GM12878 (cell line): ENCODE measurements around the gene NLRC5. TPM values are rescaled to one million over a fixed set of nuclear protein-coding genes. Genes with fewer than 3 reads are reported as not detected.

Experiments used
- ATAC-seq: fragments of 200-7000 bp; cut with Tn5 transposase; 3 replicates; pipeline ENCODE4 v1.9.1; 2020; ENCODE audit warnings: mild to moderate bottlenecking, moderate library complexity
- BruUV-seq: library from RNA; stranded (reverse); fragments of 400-500 nt; replicated peaks from 2 replicates; lab custom pipeline; 2021; lab: Mats Ljungman, UMichigan
- CTCF ChIA-PET: fragments of 300-600 bp; sonication (Branson Sonifier 250); formaldehyde crosslinking; extraction: SDS; loops from one replicate; lab custom pipeline; 2021; ENCODE audit warnings: inconsistent platforms; lab: Yijun Ruan, JAX
- POLR2A ChIA-PET: fragments of 350-600 bp; formaldehyde crosslinking; extraction: SDS; loops from one replicate; lab custom pipeline; 2021; ENCODE audit warnings: inconsistent platforms; lab: Charles Lee
- RAD21 ChIA-PET: fragments of 300-600 bp; sonication (Branson Sonifier 250); formaldehyde crosslinking; loops from one replicate; lab custom pipeline; 2023; ENCODE audit warnings: antibody characterized with exemption; ENCODE audit not compliant: unreplicated experiment; lab: Charles Lee
- SMC1A ChIA-PET: fragments of 300-600 bp; sonication (Branson Sonifier 250); formaldehyde crosslinking; loops from one replicate; lab custom pipeline; 2023; ENCODE audit not compliant: unreplicated experiment, uncharacterized antibody; lab: Charles Lee
- DNase-seq: peaks from one replicate; pipeline ENCODE4 v3.0.0-alpha.2; 2011; ENCODE audit warnings: low read depth, low spot score
- FAIRE-seq: peaks from 3 replicates; lab custom pipeline; 2011; peaks lifted over from hg19 to GRCh38; lab: Jason Lieb, UNC
- H2AFZ ChIP-seq: 2 replicates; pipeline ENCODE4 v1.6.0; 2011; ENCODE audit warnings: low read depth, low read length, control low read depth; ENCODE audit not compliant: control insufficient read depth
- H3K27ac ChIP-seq: 2 replicates; pipeline ENCODE4 v1.5.1; 2011; ENCODE audit warnings: control low read depth; ENCODE audit not compliant: control insufficient read depth, insufficient read depth
- H3K27me3 ChIP-seq, 2 experiments: replicated peaks in 1 of 2; 2 replicates each; pipeline versions ENCODE4 v1.6.0 to v1.6.1; 2011; ENCODE audit warnings: low read length in 1 of 2; ENCODE audit not compliant: control insufficient read depth in 2 of 2, insufficient read depth in 2 of 2
- H3K36me3 ChIP-seq, 2 experiments: 2 replicates each; pipeline ENCODE4 v1.5.1; 2011; ENCODE audit warnings: low read length in 1 of 2; ENCODE audit not compliant: control insufficient read depth in 2 of 2, insufficient read depth in 2 of 2
- H3K4me1 ChIP-seq: 2 replicates; pipeline ENCODE4 v1.6.1; 2011; ENCODE audit warnings: mild to moderate bottlenecking, low read length, moderate library complexity, mixed read lengths; ENCODE audit not compliant: control insufficient read depth, insufficient read depth
- H3K4me2 ChIP-seq: 2 replicates; pipeline ENCODE4 v1.6.0; 2011; ENCODE audit warnings: control low read depth; ENCODE audit not compliant: control insufficient read depth, insufficient read depth
- H3K4me3 ChIP-seq: fragments of 200-600 bp; sonication (generic); 2 replicates; pipeline ENCODE4 v1.5.1; 2016
- H3K79me2 ChIP-seq: 2 replicates; pipeline ENCODE4 v1.6.0; 2011; ENCODE audit warnings: low read length; ENCODE audit not compliant: control insufficient read depth, insufficient read depth
- H3K9ac ChIP-seq: 2 replicates; pipeline ENCODE4 v1.8.0; 2011; ENCODE audit warnings: low read length, control low read depth, mixed read lengths; ENCODE audit not compliant: control insufficient read depth, insufficient read depth
- H3K9me3 ChIP-seq: replicated peaks from 3 replicates; pipeline ENCODE4 v1.5.1; 2011; ENCODE audit warnings: mild to moderate bottlenecking, low read length; ENCODE audit not compliant: control insufficient read depth, insufficient read depth
- H4K20me1 ChIP-seq: 2 replicates; pipeline ENCODE4 v1.6.0; 2011; ENCODE audit not compliant: control insufficient read depth, insufficient read depth
- CHD4 ChIP-seq: fragments of 200-600 bp; sonication (generic); IDR thresholded peaks from 2 replicates; pipeline ENCODE4 v1.6.1; 2016; ENCODE audit warnings: mild to moderate bottlenecking
- FOXK2 ChIP-seq: fragments of 450-650 bp; IDR thresholded peaks from 2 replicates; pipeline ENCODE4 v1.6.1; 2017; ENCODE audit warnings: mild to moderate bottlenecking, moderate library complexity
- FOXM1 ChIP-seq: IDR thresholded peaks from 2 replicates; pipeline ENCODE4 v1.6.1; 2012; ENCODE audit warnings: low read depth, mild to moderate bottlenecking, inconsistent platforms, low read length, moderate library complexity
- HDGF ChIP-seq: fragments of 450-650 bp; IDR thresholded peaks from 2 replicates; pipeline ENCODE4 v1.6.1; 2016; ENCODE audit warnings: antibody characterized with exemption
- IKZF2 ChIP-seq, 2 experiments: fragments of 450-650 bp; IDR thresholded peaks; 2 replicates each; pipeline ENCODE4 v1.6.1; 2017; ENCODE audit warnings: mild to moderate bottlenecking in 2 of 2, moderate library complexity in 2 of 2
- JUND ChIP-seq: IDR thresholded peaks from 2 replicates; pipeline ENCODE4 v1.6.1; 2012; ENCODE audit warnings: low read depth, mild to moderate bottlenecking, low read length, improper control_type of control experiment, moderate library complexity
- LARP7 ChIP-seq: fragments of 450-650 bp; IDR thresholded peaks from 2 replicates; pipeline ENCODE4 v1.6.1; 2017; ENCODE audit warnings: mild to moderate bottlenecking
- MYB ChIP-seq: fragments of 150-350 bp; IDR thresholded peaks from 2 replicates; pipeline ENCODE4 v1.6.1; 2014; ENCODE audit warnings: mild to moderate bottlenecking, low read depth, low read length, borderline replicate concordance
- POLR2AphosphoS5 ChIP-seq: IDR thresholded peaks from 2 replicates; pipeline ENCODE4 v1.6.1; 2011; ENCODE audit warnings: mild to moderate bottlenecking, low read length, inconsistent platforms
- RAD51 ChIP-seq: fragments of 450-650 bp; IDR thresholded peaks from 2 replicates; pipeline ENCODE4 v1.6.1; 2016; ENCODE audit warnings: moderate library complexity, mild to moderate bottlenecking, inconsistent platforms
- SRF ChIP-seq, 2 experiments: IDR thresholded peaks; 2 replicates each; pipeline ENCODE4 v1.6.1; 2011; ENCODE audit warnings: low read depth in 2 of 2, low read length in 2 of 2, mild to moderate bottlenecking in 1 of 2, moderate library complexity in 1 of 2
- SUPT20H ChIP-seq: IDR thresholded peaks from 2 replicates; pipeline ENCODE4 v1.6.1; 2011; ENCODE audit warnings: low read depth, mild to moderate bottlenecking, low read length, moderate library complexity, borderline replicate concordance; ENCODE audit not compliant: control insufficient read depth
- TBL1XR1 ChIP-seq: IDR thresholded peaks from 2 replicates; pipeline ENCODE4 v1.6.1; 2012; ENCODE audit warnings: low read depth, low read length, improper control_type of control experiment
- ZBED1 ChIP-seq: IDR thresholded peaks from 2 replicates; pipeline ENCODE4 v1.6.1; 2016; ENCODE audit warnings: borderline replicate concordance
- ZNF207 ChIP-seq: fragments of 450-650 bp; IDR thresholded peaks from 2 replicates; pipeline ENCODE4 v1.6.1; 2014; ENCODE audit warnings: antibody characterized with exemption, mild to moderate bottlenecking, borderline replicate concordance
- WGBS: methylation state at CpG from one replicate; pipeline ENCODE4 v1.1.6; 2016; ENCODE audit warnings: low lambda C conversion rate; ENCODE audit not compliant: insufficient replicate concordance, insufficient coverage; ENCODE audit errors: missing lambda C conversion rate; 5-methylcytosine and 5-hydroxymethylcytosine counted together
- in situ Hi-C: fragments of 300-500 bp; cut with MboI; formaldehyde crosslinking; loops from 9 replicates; pipeline ENCODE4 v1.14.3; 2018; ENCODE audit warnings: mixed read lengths
- intact Hi-C: fragments of 100-400 bp; cut with micrococcal nuclease; formaldehyde crosslinking; loops from one replicate; pipeline ENCODE4 v1.14.2; 2022; ENCODE audit not compliant: unreplicated experiment
- polyA plus RNA-seq, 11 experiments: library from polyadenylated mRNA; depleted of rRNA in 4 of 11; unstranded in 6 of 11; stranded (reverse) in 5 of 11; fragments of >200 nt; fragmentation: Nextera tagmentation in 4 of 11; fragmentation: Illumina TruSeq in 1 of 11; extraction: Ambion mirVana in 4 of 11; extraction: Trizol in 1 of 11; gene quantifications; 1 replicate in 1 of 11; 2 replicates in 10 of 11; pipeline versions ENCODE4 v1.2.1 to v1.2.3, GENCODE V29; 2011 to 2016; ENCODE audit warnings: inconsistent platforms in 2 of 11, missing spikeins in 2 of 11, low read depth in 1 of 11
- total RNA-seq, 4 experiments: library from RNA; depleted of rRNA in 3 of 4; stranded (reverse); fragments of >200 nt in 3 of 4; fragmentation: Illumina TruSeq in 1 of 4; extraction: Trizol in 1 of 4; gene quantifications; 2 replicates each; pipeline versions ENCODE4 v1.2.1 to v1.2.3, GENCODE V29; 2013 to 2021
- TF ChIP-seq, protein P1 (sequence below): fragments of 450-650 bp; IDR thresholded peaks from 2 replicates; pipeline ENCODE4 v1.6.1; 2016; ENCODE audit warnings: mild to moderate bottlenecking
- TF ChIP-seq, protein P2 (sequence below): fragments of 450-650 bp; formaldehyde crosslinking; IDR thresholded peaks from 2 replicates; pipeline ENCODE4 v1.4.0; 2022; ENCODE audit warnings: mild to moderate bottlenecking, moderate library complexity
- TF ChIP-seq, protein P3 (sequence below): fragments of 450-650 bp; IDR thresholded peaks from 2 replicates; pipeline ENCODE4 v1.6.1; 2017; ENCODE audit warnings: low read depth, mild to moderate bottlenecking, moderate library complexity

Gene NLRC5
- total and polyA plus RNA-seq, 10 of the 15 experiments (the other 5 are each of a cell fraction or from before 2014, with no cell fraction given), result 13.1 to 105 (median 57.3) TPM

GRCh38 chr16:57093666-57094564 is 104.6 kb downstream of the NLRC5 start:
- WGBS, result 61% methylated on average over 18 of the region's 18 CpGs
- ChIA-PET RAD21 (interaction anchor here (0.6 to 2.8 kb wide), 11 partner anchors 19 to 300 kb away, joined by 3 to 15 read pairs (median 5); no protein-coding TSS in a partner anchor), CTCF (interaction anchor here (0.6 to 5.5 kb wide), 28 partner anchors 7 to 1734 kb away, joined by 3 to 30 read pairs (median 5); no protein-coding TSS in a partner anchor), POLR2A (interaction anchor here (0.6 to 1.6 kb wide), 4 partner anchors 9 to 151 kb away, joined by 3 to 7 read pairs (median 3); partner anchors contain the start of gene ARL2BP), SMC1A (interaction anchor here (1.1 to 2.0 kb wide), 7 partner anchors 9 to 205 kb away, joined by 3 to 6 read pairs (median 4); partner anchors contain the start of gene ARL2BP)
- Histone ChIP-seq H3K79me2 (no peaks in the 10 kb centered on the region), H2AFZ (no peak overlapping the region), H3K4me3 (peak overlapping the region; percentile 66; the same call in 1 of the 2 replicates), H3K9ac (no peak overlapping the region; the same call in 1 of the 2 replicates), H3K4me1 (no peaks in the 10 kb centered on the region; the same call in none of the 2 replicates), H4K20me1 (no peaks in the 10 kb centered on the region), H3K9me3 (no peaks in the 10 kb centered on the region), H3K27me3 (peaks cover 0 to 11% of the 10 kb centered on the region in 2 experiments; a peak in 3 of 4 replicates), H3K4me2 (peak overlapping the region; percentile 77; the same call in 1 of the 2 replicates), H3K36me3 (no peaks in the 10 kb centered on the region), H3K27ac (no peak overlapping the region)
- no peak for FAIRE-seq
- in situ Hi-C loops, result no loop called here
- intact Hi-C loops, result loop anchor here (2.0 kb wide), 1 partner anchor 75 kb away; no protein-coding TSS in a partner anchor
- ATAC-seq, result no peak
- no TSS peak for BruUV-seq
- no peak for DNase-seq
- TF ChIP-seq FOXK2 (no peak), SUPT20H (no peak), JUND (no peak), LARP7 (no peak), IKZF2 (IDR thresholded peaks at IDR 0.05) (no peak), POLR2AphosphoS5 (no peak), HDGF (no peak), CHD4 (no peak), MYB (no peak), RAD51 (no peak), ZBED1 (no peak), FOXM1 (no peak), ZNF207 (no peak), TBL1XR1 (no peak), SRF (IDR thresholded peaks at IDR 0.05; ENCODE audit: low read depth in 2 of 2, low read length in 2 of 2) (no peak)
- TF ChIP-seq, protein P1, sequence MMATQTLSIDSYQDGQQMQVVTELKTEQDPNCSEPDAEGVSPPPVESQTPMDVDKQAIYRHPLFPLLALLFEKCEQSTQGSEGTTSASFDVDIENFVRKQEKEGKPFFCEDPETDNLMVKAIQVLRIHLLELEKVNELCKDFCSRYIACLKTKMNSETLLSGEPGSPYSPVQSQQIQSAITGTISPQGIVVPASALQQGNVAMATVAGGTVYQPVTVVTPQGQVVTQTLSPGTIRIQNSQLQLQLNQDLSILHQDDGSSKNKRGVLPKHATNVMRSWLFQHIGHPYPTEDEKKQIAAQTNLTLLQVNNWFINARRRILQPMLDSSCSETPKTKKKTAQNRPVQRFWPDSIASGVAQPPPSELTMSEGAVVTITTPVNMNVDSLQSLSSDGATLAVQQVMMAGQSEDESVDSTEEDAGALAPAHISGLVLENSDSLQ, result no peak
- TF ChIP-seq, protein P2, sequence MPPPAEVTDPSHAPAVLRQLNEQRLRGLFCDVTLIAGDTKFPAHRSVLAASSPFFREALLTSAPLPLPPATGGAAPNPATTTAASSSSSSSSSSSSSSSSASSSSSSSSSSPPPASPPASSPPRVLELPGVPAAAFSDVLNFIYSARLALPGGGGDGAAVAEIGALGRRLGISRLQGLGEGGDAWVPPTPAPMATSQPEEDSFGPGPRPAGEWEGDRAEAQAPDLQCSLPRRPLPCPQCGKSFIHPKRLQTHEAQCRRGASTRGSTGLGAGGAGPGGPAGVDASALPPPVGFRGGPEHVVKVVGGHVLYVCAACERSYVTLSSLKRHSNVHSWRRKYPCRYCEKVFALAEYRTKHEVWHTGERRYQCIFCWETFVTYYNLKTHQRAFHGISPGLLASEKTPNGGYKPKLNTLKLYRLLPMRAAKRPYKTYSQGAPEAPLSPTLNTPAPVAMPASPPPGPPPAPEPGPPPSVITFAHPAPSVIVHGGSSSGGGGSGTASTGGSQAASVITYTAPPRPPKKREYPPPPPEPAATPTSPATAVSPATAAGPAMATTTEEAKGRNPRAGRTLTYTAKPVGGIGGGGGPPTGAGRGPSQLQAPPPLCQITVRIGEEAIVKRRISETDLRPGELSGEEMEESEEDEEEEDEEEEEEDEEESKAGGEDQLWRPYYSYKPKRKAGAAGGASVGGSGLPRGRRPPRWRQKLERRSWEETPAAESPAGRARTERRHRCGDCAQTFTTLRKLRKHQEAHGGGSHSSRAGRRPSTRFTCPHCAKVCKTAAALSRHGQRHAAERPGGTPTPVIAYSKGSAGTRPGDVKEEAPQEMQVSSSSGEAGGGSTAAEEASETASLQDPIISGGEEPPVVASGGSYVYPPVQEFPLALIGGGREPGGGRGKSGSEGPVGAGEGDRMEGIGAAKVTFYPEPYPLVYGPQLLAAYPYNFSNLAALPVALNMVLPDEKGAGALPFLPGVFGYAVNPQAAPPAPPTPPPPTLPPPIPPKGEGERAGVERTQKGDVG (CRISPR knock-in tag), result no peak
- TF ChIP-seq, protein P3, sequence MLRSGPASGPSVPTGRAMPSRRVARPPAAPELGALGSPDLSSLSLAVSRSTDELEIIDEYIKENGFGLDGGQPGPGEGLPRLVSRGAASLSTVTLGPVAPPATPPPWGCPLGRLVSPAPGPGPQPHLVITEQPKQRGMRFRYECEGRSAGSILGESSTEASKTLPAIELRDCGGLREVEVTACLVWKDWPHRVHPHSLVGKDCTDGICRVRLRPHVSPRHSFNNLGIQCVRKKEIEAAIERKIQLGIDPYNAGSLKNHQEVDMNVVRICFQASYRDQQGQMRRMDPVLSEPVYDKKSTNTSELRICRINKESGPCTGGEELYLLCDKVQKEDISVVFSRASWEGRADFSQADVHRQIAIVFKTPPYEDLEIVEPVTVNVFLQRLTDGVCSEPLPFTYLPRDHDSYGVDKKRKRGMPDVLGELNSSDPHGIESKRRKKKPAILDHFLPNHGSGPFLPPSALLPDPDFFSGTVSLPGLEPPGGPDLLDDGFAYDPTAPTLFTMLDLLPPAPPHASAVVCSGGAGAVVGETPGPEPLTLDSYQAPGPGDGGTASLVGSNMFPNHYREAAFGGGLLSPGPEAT, result no peak
